HCT116 (cell line): ENCODE measurements around the gene CTTN. TPM values are rescaled to one million over a fixed set of nuclear protein-coding genes. Genes with fewer than 3 reads are reported as not detected.

Experiments used
- ATAC-seq: fragments of 200-7000 bp; cut with Tn5 transposase; 2 replicates; pipeline ENCODE4 v1.9.1; 2020; ENCODE audit warnings: mild to moderate bottlenecking, moderate library complexity
- BruUV-seq: library from RNA; stranded (reverse); fragments of 400-500 nt; replicated peaks from 2 replicates; lab custom pipeline; 2021; lab: Mats Ljungman, UMichigan
- CTCF ChIA-PET: fragments of 300-600 bp; sonication (Branson Sonifier 250); formaldehyde crosslinking; loops from one replicate; lab custom pipeline; 2021; ENCODE audit warnings: antibody characterized with exemption; lab: Charles Lee
- POLR2A ChIA-PET: fragments of 300-600, 350-600 bp; sonication (Branson Sonifier 250); formaldehyde crosslinking; loops from one replicate; lab custom pipeline; 2021; ENCODE audit warnings: antibody characterized with exemption; lab: Charles Lee
- RAD21 ChIA-PET, 2 experiments: fragments of 300-600 bp; sonication (Branson Sonifier 250); formaldehyde crosslinking; loops; one replicate each; lab custom pipeline; 2023; ENCODE audit warnings: low total read pairs in 2 of 2; ENCODE audit not compliant: uncharacterized antibody in 2 of 2, unreplicated experiment in 2 of 2, low non-redundant PET in 1 of 2; lab: Charles Lee
- DNase-seq: peaks from one replicate; pipeline ENCODE4 v3.0.0-alpha.2; 2010; ENCODE audit warnings: low read depth, low spot score
- H2AFZ ChIP-seq: fragments of 200-600 bp; shearing (Covaris generic), sonication (generic); 2 replicates; pipeline ENCODE4 v1.6.1; 2017; ENCODE audit warnings: low read depth, mixed run types, mixed read lengths, antibody characterized with exemption, low read length; ENCODE audit not compliant: poor library complexity, severe bottlenecking
- H3K27ac ChIP-seq: 2 replicates; pipeline ENCODE4 v1.5.1; 2012; ENCODE audit warnings: low read depth, low read length
- H3K27me3 ChIP-seq: fragments of 200-600 bp; sonication (generic); 2 replicates; pipeline ENCODE4 v1.6.1; 2016; ENCODE audit warnings: mixed run types, low read length, mixed read lengths; ENCODE audit not compliant: insufficient read depth
- H3K36me3 ChIP-seq, 2 experiments: fragments of 200-500 bp in 1 of 2; fragments of 200-600 bp in 1 of 2; sonication (Bioruptor generic) in 1 of 2; sonication (generic) in 1 of 2; 2 replicates each; pipeline versions ENCODE4 v1.5.1 to v1.6.1; 2014 to 2016; ENCODE audit warnings: low read length in 2 of 2, inconsistent platforms in 1 of 2, mixed read lengths in 1 of 2, mixed run types in 1 of 2; ENCODE audit not compliant: insufficient read depth in 2 of 2, control insufficient read depth in 1 of 2
- H3K4me1 ChIP-seq, 2 experiments: fragments of 200-600 bp in 1 of 2; sonication (generic) in 1 of 2; 2 replicates each; pipeline versions ENCODE4 v1.5.1 to v1.6.1; 2012 to 2017; ENCODE audit warnings: low read length in 2 of 2, inconsistent platforms in 1 of 2, mild to moderate bottlenecking in 1 of 2, mixed read lengths in 1 of 2, mixed run types in 1 of 2, moderate library complexity in 1 of 2; ENCODE audit not compliant: insufficient read depth in 2 of 2, control insufficient read depth in 1 of 2
- H3K4me2 ChIP-seq: fragments of 200-600 bp; sonication (generic); 2 replicates; pipeline ENCODE4 v1.6.1; 2017; ENCODE audit warnings: mixed run types, low read length, mixed read lengths
- H3K4me3 ChIP-seq, 2 experiments: fragments of 200-600 bp in 1 of 2; sonication (generic) in 1 of 2; replicated peaks in 1 of 2; 2 replicates each; pipeline ENCODE4 v1.5.1; 2011 to 2016; ENCODE audit warnings: low read length in 2 of 2, control low read depth in 1 of 2, low read depth in 1 of 2, mild to moderate bottlenecking in 1 of 2, mixed read lengths in 1 of 2, mixed run types in 1 of 2
- H3K79me2 ChIP-seq: fragments of 200-600 bp; sonication (generic); 2 replicates; pipeline ENCODE4 v1.6.1; 2017; ENCODE audit warnings: mild to moderate bottlenecking, mixed run types, low read length, moderate library complexity, mixed read lengths; ENCODE audit not compliant: insufficient read depth
- H3K9ac ChIP-seq: fragments of 200-600 bp; sonication (generic); 2 replicates; pipeline ENCODE4 v1.6.1; 2016; ENCODE audit warnings: low read length, mixed read lengths
- H3K9me2 ChIP-seq: fragments of 200-600 bp; sonication (generic), shearing (Covaris generic); 2 replicates; pipeline ENCODE4 v1.6.1; 2017; ENCODE audit warnings: mixed run types, mild to moderate bottlenecking, moderate library complexity; ENCODE audit not compliant: insufficient read depth
- H3K9me3 ChIP-seq, 2 experiments: fragments of 200-500 bp in 1 of 2; fragments of 200-600 bp in 1 of 2; sonication (Bioruptor generic) in 1 of 2; sonication (generic) in 1 of 2; 2 replicates each; pipeline ENCODE4 v1.6.1; 2014 to 2017; ENCODE audit warnings: low read length in 2 of 2, mixed read lengths in 2 of 2, inconsistent platforms in 1 of 2, low read depth in 1 of 2, mild to moderate bottlenecking in 1 of 2, mixed run types in 1 of 2, moderate library complexity in 1 of 2; ENCODE audit not compliant: control insufficient read depth in 1 of 2, insufficient read depth in 1 of 2
- H4K20me1 ChIP-seq: fragments of 200-600 bp; sonication (generic), shearing (Covaris generic); 2 replicates; pipeline ENCODE4 v1.6.1; 2017; ENCODE audit warnings: mixed run types, mild to moderate bottlenecking, moderate library complexity; ENCODE audit not compliant: insufficient read depth
- CBX3 ChIP-seq: IDR thresholded peaks from 2 replicates; pipeline ENCODE4 v1.6.1; 2012; ENCODE audit warnings: low read depth
- CEBPB ChIP-seq: IDR thresholded peaks from 2 replicates; pipeline ENCODE4 v1.6.1; 2012; ENCODE audit warnings: low read depth
- ELF1 ChIP-seq: IDR thresholded peaks from 2 replicates; pipeline ENCODE4 v1.6.1; 2012; ENCODE audit warnings: low read depth, borderline replicate concordance
- EZH2 ChIP-seq: fragments of 200-600 bp; sonication (generic); IDR thresholded peaks from 2 replicates; pipeline ENCODE4 v1.6.1; 2017; ENCODE audit warnings: antibody characterized with exemption, mixed run types
- EZH2phosphoT487 ChIP-seq: fragments of 200-600 bp; IDR thresholded peaks from 2 replicates; pipeline ENCODE4 v1.6.1; 2018; ENCODE audit warnings: antibody characterized with exemption, borderline replicate concordance
- FOSL1 ChIP-seq: IDR thresholded peaks from 2 replicates; pipeline ENCODE4 v1.6.1; 2012; ENCODE audit warnings: low read depth
- SIN3A ChIP-seq: IDR thresholded peaks from 2 replicates; pipeline ENCODE4 v1.6.1; 2012; ENCODE audit warnings: low read depth
- SRF ChIP-seq: IDR thresholded peaks from 2 replicates; pipeline ENCODE4 v1.6.1; 2012; ENCODE audit warnings: low read depth
- TCF7L2 ChIP-seq: IDR thresholded peaks from 2 replicates; pipeline ENCODE4 v1.7.0; 2011; ENCODE audit warnings: borderline replicate concordance, inconsistent platforms; ENCODE audit not compliant: insufficient read depth, insufficient read length; ENCODE audit errors: extremely low read depth
- YY1 ChIP-seq: IDR thresholded peaks from 2 replicates; pipeline ENCODE4 v1.6.1; 2011; ENCODE audit warnings: low read length, low read depth, moderate library complexity, mild to moderate bottlenecking; ENCODE audit not compliant: insufficient replicate concordance; ENCODE audit errors: extremely low read depth
- intact Hi-C: fragments of 100-400 bp; cut with micrococcal nuclease; formaldehyde crosslinking; loops from 2 replicates; pipeline ENCODE4 v1.10.0; 2022
- total RNA-seq: library from RNA; stranded (reverse); gene quantifications from one replicate; pipeline ENCODE4 v1.2.1, GENCODE V29; 2021; ENCODE audit not compliant: unreplicated experiment
- TF ChIP-seq, protein P1 (sequence below): IDR thresholded peaks from 2 replicates; pipeline ENCODE4 v1.6.1; 2011; ENCODE audit warnings: mild to moderate bottlenecking, low read length, moderate library complexity; ENCODE audit not compliant: insufficient replicate concordance; ENCODE audit errors: extremely low read depth
- TF ChIP-seq, protein P2 (sequence below): IDR thresholded peaks from 2 replicates; pipeline ENCODE4 v1.6.1; 2012
- TF ChIP-seq, protein P3 (sequence below): IDR thresholded peaks from 2 replicates; pipeline ENCODE4 v1.6.1; 2012
- TF ChIP-seq, protein P4 (sequence below), 3 experiments: fragments of 200-600 bp in 1 of 3; sonication (generic) in 1 of 3; IDR thresholded peaks in 2 of 3; conservative IDR thresholded peaks in 1 of 3; 2 replicates each; pipeline ENCODE4 v1.5.1; 2012 to 2017; ENCODE audit warnings: low read depth in 2 of 3, low read length in 2 of 3, antibody characterized with exemption in 1 of 3, borderline replicate concordance in 1 of 3, control low read depth in 1 of 3, mild to moderate bottlenecking in 1 of 3, mixed read lengths in 1 of 3, mixed run types in 1 of 3, moderate library complexity in 1 of 3; ENCODE audit not compliant: insufficient read depth in 1 of 3

The CTTN gene
- total RNA-seq, 1 experiment from 2014 or later = 249 TPM

DNA sequence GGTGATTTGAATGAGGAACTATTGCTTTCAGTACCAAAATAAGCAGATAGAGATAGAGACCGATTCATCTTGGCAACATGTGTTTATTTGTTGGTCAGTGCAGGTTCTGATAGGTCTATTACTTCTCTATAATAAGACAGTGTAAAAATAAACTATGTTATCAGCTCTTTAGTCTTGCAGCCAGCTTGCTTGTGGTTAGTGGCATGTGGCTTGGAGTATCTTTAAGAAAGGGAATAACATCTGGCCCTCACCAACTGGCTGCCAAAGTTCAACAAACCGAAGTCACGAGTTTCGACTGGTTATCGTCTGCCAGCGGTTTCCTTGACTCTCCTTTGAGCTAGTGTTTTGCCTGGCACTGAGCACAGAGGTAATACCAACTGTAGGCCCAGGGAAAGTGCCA, 71.8 kb downstream of the CTTN start (continued):
- TF ChIP-seq, protein P1, sequence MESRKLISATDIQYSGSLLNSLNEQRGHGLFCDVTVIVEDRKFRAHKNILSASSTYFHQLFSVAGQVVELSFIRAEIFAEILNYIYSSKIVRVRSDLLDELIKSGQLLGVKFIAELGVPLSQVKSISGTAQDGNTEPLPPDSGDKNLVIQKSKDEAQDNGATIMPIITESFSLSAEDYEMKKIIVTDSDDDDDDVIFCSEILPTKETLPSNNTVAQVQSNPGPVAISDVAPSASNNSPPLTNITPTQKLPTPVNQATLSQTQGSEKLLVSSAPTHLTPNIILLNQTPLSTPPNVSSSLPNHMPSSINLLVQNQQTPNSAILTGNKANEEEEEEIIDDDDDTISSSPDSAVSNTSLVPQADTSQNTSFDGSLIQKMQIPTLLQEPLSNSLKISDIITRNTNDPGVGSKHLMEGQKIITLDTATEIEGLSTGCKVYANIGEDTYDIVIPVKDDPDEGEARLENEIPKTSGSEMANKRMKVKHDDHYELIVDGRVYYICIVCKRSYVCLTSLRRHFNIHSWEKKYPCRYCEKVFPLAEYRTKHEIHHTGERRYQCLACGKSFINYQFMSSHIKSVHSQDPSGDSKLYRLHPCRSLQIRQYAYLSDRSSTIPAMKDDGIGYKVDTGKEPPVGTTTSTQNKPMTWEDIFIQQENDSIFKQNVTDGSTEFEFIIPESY = no peak
- TF ChIP-seq, protein P2, sequence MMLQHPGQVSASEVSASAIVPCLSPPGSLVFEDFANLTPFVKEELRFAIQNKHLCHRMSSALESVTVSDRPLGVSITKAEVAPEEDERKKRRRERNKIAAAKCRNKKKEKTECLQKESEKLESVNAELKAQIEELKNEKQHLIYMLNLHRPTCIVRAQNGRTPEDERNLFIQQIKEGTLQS = no peak
- TF ChIP-seq CBX3 (no peak), SRF (no peak), SIN3A (no peak)
- TF ChIP-seq, protein P3, sequence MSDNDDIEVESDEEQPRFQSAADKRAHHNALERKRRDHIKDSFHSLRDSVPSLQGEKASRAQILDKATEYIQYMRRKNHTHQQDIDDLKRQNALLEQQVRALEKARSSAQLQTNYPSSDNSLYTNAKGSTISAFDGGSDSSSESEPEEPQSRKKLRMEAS = no peak

DNA sequence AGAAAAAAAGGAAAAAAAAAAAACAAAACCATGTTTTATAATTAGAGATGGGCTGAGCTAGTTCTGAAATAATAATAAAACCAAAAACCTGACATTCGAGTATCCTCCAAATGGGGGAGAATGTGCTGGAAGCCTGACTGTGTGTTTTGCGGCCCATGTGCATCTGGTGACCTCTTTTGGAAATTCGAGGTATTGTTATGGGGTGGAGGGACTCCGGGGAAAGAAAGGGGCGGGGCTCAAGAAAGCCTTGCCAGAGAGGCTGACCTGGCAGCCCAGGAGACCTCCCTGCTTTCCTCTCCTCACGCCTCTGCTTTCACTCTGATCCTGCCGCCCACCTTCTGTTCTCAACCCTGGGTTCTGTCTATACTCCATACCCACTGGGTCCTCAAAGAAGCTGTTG, 72.9 kb downstream of the CTTN start:
- ChIA-PET CTCF (interaction anchor here (1.1 to 5.5 kb wide), 2 partner anchors 11 to 285 kb away, joined by 5 to 21 read pairs; no protein-coding TSS in a partner anchor), RAD21 (no interaction called here), POLR2A (interaction anchor here (0.8 kb wide), 1 partner anchor 12 kb away, joined by 3 read pairs; no protein-coding TSS in a partner anchor)
- DNase-seq (peak; percentile 23), ATAC-seq (peak; percentile 88)
- H3K9me3 ChIP-seq = no peaks in the 10 kb centered on the region
- no peaks in the 10 kb centered on the region for H3K27me3 ChIP-seq
- H3K4me1 ChIP-seq = no peaks in the 10 kb centered on the region
- intact Hi-C loops = no loop called here
- no peaks in the 10 kb centered on the region for H3K79me2 ChIP-seq
- no TSS peak for BruUV-seq
- no peak overlapping the region for H3K9ac ChIP-seq
- H3K36me3 ChIP-seq = no peaks in the 10 kb centered on the region
- no peak overlapping the region for H3K4me3 ChIP-seq
- no peak overlapping the region for H3K4me2 ChIP-seq
- no peak overlapping the region for H3K27ac ChIP-seq
- H4K20me1 ChIP-seq = no peaks in the 10 kb centered on the region
- H2AFZ ChIP-seq = peak overlapping the region; percentile 32
- H3K9me2 ChIP-seq = no peaks in the 10 kb centered on the region
- TF ChIP-seq ELF1 (no peak), EZH2phosphoT487 (no peak), FOSL1 (no peak), TCF7L2 (no peak), SIN3A (no peak), EZH2 (no peak), CEBPB (no peak), YY1 (no peak)
- TF ChIP-seq, protein P4, sequence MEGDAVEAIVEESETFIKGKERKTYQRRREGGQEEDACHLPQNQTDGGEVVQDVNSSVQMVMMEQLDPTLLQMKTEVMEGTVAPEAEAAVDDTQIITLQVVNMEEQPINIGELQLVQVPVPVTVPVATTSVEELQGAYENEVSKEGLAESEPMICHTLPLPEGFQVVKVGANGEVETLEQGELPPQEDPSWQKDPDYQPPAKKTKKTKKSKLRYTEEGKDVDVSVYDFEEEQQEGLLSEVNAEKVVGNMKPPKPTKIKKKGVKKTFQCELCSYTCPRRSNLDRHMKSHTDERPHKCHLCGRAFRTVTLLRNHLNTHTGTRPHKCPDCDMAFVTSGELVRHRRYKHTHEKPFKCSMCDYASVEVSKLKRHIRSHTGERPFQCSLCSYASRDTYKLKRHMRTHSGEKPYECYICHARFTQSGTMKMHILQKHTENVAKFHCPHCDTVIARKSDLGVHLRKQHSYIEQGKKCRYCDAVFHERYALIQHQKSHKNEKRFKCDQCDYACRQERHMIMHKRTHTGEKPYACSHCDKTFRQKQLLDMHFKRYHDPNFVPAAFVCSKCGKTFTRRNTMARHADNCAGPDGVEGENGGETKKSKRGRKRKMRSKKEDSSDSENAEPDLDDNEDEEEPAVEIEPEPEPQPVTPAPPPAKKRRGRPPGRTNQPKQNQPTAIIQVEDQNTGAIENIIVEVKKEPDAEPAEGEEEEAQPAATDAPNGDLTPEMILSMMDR (IDR thresholded peaks at IDR 0.05 in 2 of 3, conservative IDR thresholded peaks at IDR 0.05 in 1 of 3; ENCODE audit: borderline replicate concordance in 1 of 3, insufficient read depth in 1 of 3, low read depth in 2 of 3, low read length in 2 of 3) = peak; percentile 49 to 57 (median 56); a peak in 5 of 6 replicates
- TF ChIP-seq, protein P3 = 0 out of 2 replicates have a peak, but pooled peaks have one; percentile 16
- TF ChIP-seq, protein P1 = no peak
